HL-60 (cell line): Measurements from ENCODE around the gene GMNN.

Experiments used
- DNase-seq, 2 experiments: peaks; one replicate each; pipeline ENCODE4 v3.0.0-alpha.2; 2010 to 2020; ENCODE audit warnings: low read depth in 1 of 2, low spot score in 1 of 2
- H3K27ac ChIP-seq: fragments of 250-450 bp; sonication (Bioruptor Pico); replicated peaks from 2 replicates; pipeline ENCODE4 v1.5.1; 2020; ENCODE audit warnings: mild to moderate bottlenecking, moderate library complexity
- H3K27me3 ChIP-seq: fragments of 250-450 bp; sonication (Bioruptor Pico); 2 replicates; pipeline ENCODE4 v1.5.1; 2021; ENCODE audit warnings: mild to moderate bottlenecking, moderate library complexity; ENCODE audit not compliant: insufficient read depth, poor library complexity, severe bottlenecking
- H3K4me3 ChIP-seq: replicated peaks from 2 replicates; pipeline ENCODE4 v1.5.1; 2011; ENCODE audit warnings: mild to moderate bottlenecking, control low read depth, low read length; ENCODE audit not compliant: insufficient read depth
- CTCF ChIP-seq: IDR thresholded peaks from one replicate; pipeline ENCODE4 v1.5.1; 2011; ENCODE audit warnings: low read length, control low read depth, inconsistent platforms; ENCODE audit not compliant: insufficient read depth
- GABPA ChIP-seq: IDR thresholded peaks from 2 replicates; pipeline ENCODE4 v1.6.1; 2012; ENCODE audit warnings: low read depth
- POLR2AphosphoS5 ChIP-seq: IDR thresholded peaks from 2 replicates; pipeline ENCODE4 v1.6.1; 2012; ENCODE audit warnings: low read depth
- REST ChIP-seq: IDR thresholded peaks from 2 replicates; pipeline ENCODE4 v1.6.1; 2012; ENCODE audit warnings: low read depth; ENCODE audit not compliant: insufficient replicate concordance
- SPI1 ChIP-seq: IDR thresholded peaks from 2 replicates; pipeline ENCODE4 v1.6.1; 2012; ENCODE audit warnings: low read depth, mild to moderate bottlenecking, borderline replicate concordance

The GMNN gene

GRCh38 chr6:24824142-24824938 is 49.6 kb downstream of the GMNN start:
- H3K27me3 ChIP-seq = no peaks in the 10 kb centered on the region
- TF ChIP-seq POLR2AphosphoS5 = no peak
- no peak overlapping the region for H3K4me3 ChIP-seq
- DNase-seq = no peak
- H3K27ac ChIP-seq = no peak overlapping the region

DNA sequence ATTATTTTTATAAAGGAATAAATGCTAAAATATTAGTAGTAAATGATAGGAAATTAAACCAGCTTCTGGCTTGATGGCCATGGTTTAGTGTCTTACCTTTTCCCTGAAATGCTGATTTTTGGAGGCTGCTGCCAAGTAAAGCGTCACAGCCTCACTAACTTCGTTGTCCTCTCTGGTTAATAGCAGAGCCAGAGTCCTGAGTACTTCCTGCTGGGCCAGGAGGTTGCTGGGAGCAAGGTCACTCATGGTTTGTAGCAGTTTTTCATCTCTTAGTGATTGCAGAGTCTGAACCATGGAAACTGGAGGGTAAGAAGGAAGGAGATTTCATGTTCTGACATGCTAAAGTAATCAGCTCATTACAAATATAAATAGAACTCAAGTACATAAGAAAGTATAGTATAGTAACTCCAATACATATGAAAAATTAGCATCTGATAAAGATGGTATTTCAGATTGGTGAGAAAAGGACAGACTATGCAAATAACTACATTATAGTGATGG is 50.4 kb downstream of the GMNN start:
- Histone ChIP-seq H3K4me3 (no peak overlapping the region), H3K27ac (no peak overlapping the region), H3K27me3 (no peaks in the 10 kb centered on the region)
- DNase-seq = no peak
- TF ChIP-seq POLR2AphosphoS5 = no peak
- no peak for TF ChIP-seq CTCF
- no peak for TF ChIP-seq SPI1
- TF ChIP-seq REST = no peak
- TF ChIP-seq GABPA = no peak

- Histone ChIP-seq H3K27me3 (no peaks in the 10 kb centered on the region), H3K27ac (no peak overlapping the region), H3K4me3 (no peak overlapping the region)
- TF ChIP-seq REST (no peak), GABPA (no peak), SPI1 (no peak), CTCF (no peak), POLR2AphosphoS5 (no peak)
- DNase-seq = no peak
Observed at GRCh38 chr6:24827162-24827561, 52.4 kb downstream of the GMNN start.

GRCh38 chr6:24827970-24828369 is 53.2 kb downstream of the GMNN start:
- H3K4me3 ChIP-seq = no peak overlapping the region
- DNase-seq = no peak
- no peak overlapping the region for H3K27ac ChIP-seq
- no peak for TF ChIP-seq POLR2AphosphoS5
- no peak for TF ChIP-seq SPI1
- no peak for TF ChIP-seq GABPA
- TF ChIP-seq CTCF = no peak
- TF ChIP-seq REST = no peak
- H3K27me3 ChIP-seq = no peaks in the 10 kb centered on the region
